ENCODE data around the gene GDF10.

GRCh38 chr10:47288236-47288635 is 11.8 kb upstream of the GDF10 start:
- TF ChIP-seq CTCF (IDR thresholded peaks at IDR 0.05; ENCODE audit: extremely low read depth in 1 of 2, insufficient read depth in 1 of 2, low read depth in 1 of 2, low read length in 2 of 2) = no peak
- no peak for TF ChIP-seq POLR2A (IDR thresholded peaks at IDR 0.05; ENCODE audit: low read depth, low read length)
- no peak for TF ChIP-seq EZH2 (IDR thresholded peaks at IDR 0.05; ENCODE audit: borderline replicate concordance, low read depth, low read length, severe bottlenecking)
- no peak for TF ChIP-seq POLR2AphosphoS5 (IDR thresholded peaks at IDR 0.05; ENCODE audit: insufficient read depth, low read depth, low read length)
